Right atrium auricular region (tissue), 2 donors: ENCODE measurements around the gene ENOX2. TPM values are rescaled to one million over a fixed set of nuclear protein-coding genes. Genes with fewer than 3 reads are reported as not detected.
A peak's percentile ranks its signal among the peaks of the same experiment; 100 is the strongest.

Experiments
- DNase-seq: peaks from one replicate; pipeline ENCODE4 v3.0.0-alpha.2; 2019; ENCODE audit warnings: low spot score
- H3K27ac ChIP-seq, 2 donors: fragments of 200-600 bp; sonication (generic); 1 replicate in 1 of 2; 2 replicates in 1 of 2; pipeline ENCODE4 v1.5.1; 2016 to 2019
- H3K27me3 ChIP-seq, 2 donors: fragments of 200-600 bp; sonication (generic); one replicate each; pipeline versions ENCODE4 v1.5.1 to v1.6.0; 2017 to 2019
- H3K36me3 ChIP-seq: fragments of 200-600 bp; sonication (generic); one replicate; pipeline ENCODE4 v1.5.1; 2016
- H3K4me1 ChIP-seq, 2 donors: fragments of 200-600 bp; sonication (generic); one replicate each; pipeline versions ENCODE4 v1.5.1 to v1.6.0; 2017 to 2019
- H3K4me3 ChIP-seq, 2 donors: fragments of 200-600 bp; sonication (generic); 1 replicate in 1 of 2; 2 replicates in 1 of 2; pipeline ENCODE4 v1.5.1; 2017 to 2019; ENCODE audit warnings: mild to moderate bottlenecking in 1 of 2, moderate library complexity in 1 of 2
- H3K9me3 ChIP-seq, 2 donors: fragments of 200-600 bp; sonication (generic); one replicate each; pipeline ENCODE4 v1.5.1; 2019
- total RNA-seq, 2 donors: library from RNA; depleted of rRNA; stranded (reverse); fragments of >200 nt; gene quantifications; one replicate each; pipeline ENCODE4 v1.1.0, GENCODE V29; 2016
- TF ChIP-seq, protein P1 (sequence below), 2 donors: fragments of 200-600 bp; sonication (generic); IDR thresholded peaks; one replicate each; pipeline ENCODE4 v1.5.1; 2019; ENCODE audit warnings: antibody characterized with exemption in 2 of 2

ENOX2 gene
- total RNA-seq, 2 donors from 2014 or later: 16.8 to 22.6 TPM

DNA sequence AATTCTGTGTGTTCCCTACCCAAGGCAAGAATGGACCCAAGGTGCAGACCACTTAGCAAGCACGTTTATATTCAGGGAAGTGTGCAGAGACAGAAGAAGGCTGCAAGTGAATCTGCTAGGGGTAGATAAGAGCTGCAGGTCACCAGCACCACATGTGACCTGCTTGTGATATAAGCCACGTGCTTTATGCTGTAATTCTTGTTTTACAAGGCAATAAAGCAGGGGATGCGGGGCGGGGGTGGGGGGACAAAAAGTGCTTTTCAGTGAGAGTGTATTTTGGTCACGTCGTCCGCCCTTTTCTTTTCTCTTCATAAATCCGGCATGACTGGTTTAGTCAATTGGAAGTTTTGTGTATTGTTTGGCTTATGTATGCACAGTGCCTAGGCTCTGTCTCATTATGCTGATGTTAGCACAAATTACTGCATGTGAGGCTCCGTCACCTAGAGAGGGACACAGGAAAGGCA lies 308.5 kb downstream of the ENOX2 start:
- H3K4me1 ChIP-seq: no peaks in the 10 kb centered on the region
- no peak overlapping the region for H3K4me3 ChIP-seq
- no peaks in the 10 kb centered on the region for H3K9me3 ChIP-seq
- no peak overlapping the region for H3K27ac ChIP-seq
- no peaks in the 10 kb centered on the region for H3K36me3 ChIP-seq
- TF ChIP-seq, protein P1, sequence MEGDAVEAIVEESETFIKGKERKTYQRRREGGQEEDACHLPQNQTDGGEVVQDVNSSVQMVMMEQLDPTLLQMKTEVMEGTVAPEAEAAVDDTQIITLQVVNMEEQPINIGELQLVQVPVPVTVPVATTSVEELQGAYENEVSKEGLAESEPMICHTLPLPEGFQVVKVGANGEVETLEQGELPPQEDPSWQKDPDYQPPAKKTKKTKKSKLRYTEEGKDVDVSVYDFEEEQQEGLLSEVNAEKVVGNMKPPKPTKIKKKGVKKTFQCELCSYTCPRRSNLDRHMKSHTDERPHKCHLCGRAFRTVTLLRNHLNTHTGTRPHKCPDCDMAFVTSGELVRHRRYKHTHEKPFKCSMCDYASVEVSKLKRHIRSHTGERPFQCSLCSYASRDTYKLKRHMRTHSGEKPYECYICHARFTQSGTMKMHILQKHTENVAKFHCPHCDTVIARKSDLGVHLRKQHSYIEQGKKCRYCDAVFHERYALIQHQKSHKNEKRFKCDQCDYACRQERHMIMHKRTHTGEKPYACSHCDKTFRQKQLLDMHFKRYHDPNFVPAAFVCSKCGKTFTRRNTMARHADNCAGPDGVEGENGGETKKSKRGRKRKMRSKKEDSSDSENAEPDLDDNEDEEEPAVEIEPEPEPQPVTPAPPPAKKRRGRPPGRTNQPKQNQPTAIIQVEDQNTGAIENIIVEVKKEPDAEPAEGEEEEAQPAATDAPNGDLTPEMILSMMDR (IDR thresholded peaks at IDR 0.05): no peak
- DNase-seq: no peak
- H3K27me3 ChIP-seq: no peaks in the 10 kb centered on the region

DNA sequence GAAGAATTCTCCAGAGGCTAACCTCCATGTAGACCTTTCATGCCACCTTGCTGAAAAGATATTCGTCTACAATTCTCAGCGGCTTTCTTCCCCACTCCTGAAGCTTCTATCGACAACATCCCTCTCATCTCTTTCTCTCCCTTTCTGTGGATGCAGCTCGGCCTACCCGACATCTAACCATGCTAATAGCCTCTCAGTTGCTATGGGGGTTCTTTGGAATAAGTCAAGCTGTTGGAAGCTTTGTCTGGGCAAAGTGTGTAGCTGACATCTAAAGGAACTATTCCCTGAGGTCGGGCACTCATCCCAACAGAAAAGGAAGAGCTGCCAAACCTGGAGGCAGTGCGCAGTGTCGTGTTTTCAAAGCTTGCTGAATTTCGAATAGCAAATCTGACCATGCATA lies 309.1 kb downstream of the ENOX2 start:
- Histone ChIP-seq H3K27me3 (no peaks in the 10 kb centered on the region), H3K9me3 (no peaks in the 10 kb centered on the region), H3K4me1 (no peaks in the 10 kb centered on the region), H3K4me3 (no peak overlapping the region), H3K36me3 (no peaks in the 10 kb centered on the region), H3K27ac (no peak overlapping the region)
- TF ChIP-seq, protein P1 (IDR thresholded peaks at IDR 0.05): no peak
- DNase-seq: no peak

DNA sequence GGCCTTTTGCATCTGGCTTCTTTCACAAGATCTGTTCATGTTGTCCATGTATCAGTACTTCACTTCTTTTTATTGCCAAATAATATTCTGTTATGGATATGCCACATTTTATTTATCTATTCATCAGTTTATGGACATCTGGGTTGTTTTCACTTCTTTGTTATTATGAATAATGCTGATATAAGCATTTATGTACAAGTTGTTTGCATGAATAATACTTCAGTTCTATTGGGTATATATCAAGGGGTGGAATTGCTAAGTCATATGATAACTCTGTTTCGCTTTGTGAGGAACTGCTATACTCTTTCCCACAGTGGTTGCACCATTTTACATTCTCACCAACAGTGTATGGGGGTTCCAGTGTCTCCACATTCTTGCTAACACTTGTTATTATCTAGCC lies 310.8 kb downstream of the ENOX2 start:
- no peaks in the 10 kb centered on the region for H3K27me3 ChIP-seq
- no peak overlapping the region for H3K27ac ChIP-seq
- no peaks in the 10 kb centered on the region for H3K9me3 ChIP-seq
- no peaks in the 10 kb centered on the region for H3K4me1 ChIP-seq
- no peaks in the 10 kb centered on the region for H3K36me3 ChIP-seq
- TF ChIP-seq, protein P1 (IDR thresholded peaks at IDR 0.05): no peak
- DNase-seq: no peak
- H3K4me3 ChIP-seq: no peak overlapping the region

DNA sequence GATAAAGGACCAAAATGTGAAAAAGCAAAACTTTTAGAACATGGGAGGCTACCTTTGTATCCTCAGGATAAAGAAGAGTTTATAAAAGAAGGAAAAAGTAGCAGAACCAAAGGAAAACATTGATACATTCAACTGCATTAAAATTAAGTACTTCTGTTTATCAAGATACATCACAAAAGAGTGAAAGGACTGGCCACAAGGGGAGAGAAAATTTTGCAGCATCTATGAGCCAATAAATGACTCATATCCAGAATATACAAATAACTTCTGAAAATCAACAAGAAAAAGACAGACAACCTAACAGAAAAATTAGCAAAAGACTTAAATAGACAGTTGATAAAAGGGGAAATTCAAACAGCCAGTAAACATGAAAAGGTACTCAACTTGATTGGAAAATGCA lies 324.1 kb downstream of the ENOX2 start:
- DNase-seq: no peak
- no peaks in the 10 kb centered on the region for H3K36me3 ChIP-seq
- no peaks in the 10 kb centered on the region for H3K4me1 ChIP-seq
- TF ChIP-seq, protein P1 (IDR thresholded peaks at IDR 0.05): no peak
- no peak overlapping the region for H3K4me3 ChIP-seq
- no peak overlapping the region for H3K27ac ChIP-seq
- H3K27me3 ChIP-seq: no peaks in the 10 kb centered on the region
- no peaks in the 10 kb centered on the region for H3K9me3 ChIP-seq

DNA sequence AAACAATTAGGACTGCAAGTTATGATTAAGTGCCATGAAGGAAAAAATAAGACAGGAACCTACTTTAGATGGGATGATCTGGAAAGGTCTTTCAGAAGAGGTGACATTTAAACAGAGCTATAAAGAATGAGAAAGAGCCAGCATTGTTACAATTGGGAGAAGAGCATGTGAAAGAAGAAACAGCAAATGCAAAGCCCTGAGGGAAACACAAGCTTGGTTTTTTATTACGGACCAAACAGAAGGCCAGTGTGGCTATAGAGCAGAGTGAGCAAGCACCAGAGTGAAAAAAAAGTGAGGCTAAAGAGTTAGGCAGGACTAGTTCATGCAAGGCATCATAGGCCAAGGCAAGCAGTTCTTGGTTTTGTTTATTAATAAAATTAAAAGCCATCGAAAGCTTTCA lies 325.6 kb downstream of the ENOX2 start:
- TF ChIP-seq, protein P1 (IDR thresholded peaks at IDR 0.05): no peak
- Histone ChIP-seq H3K4me3 (no peak overlapping the region), H3K27me3 (no peaks in the 10 kb centered on the region), H3K27ac (no peak overlapping the region), H3K36me3 (no peaks in the 10 kb centered on the region), H3K4me1 (no peaks in the 10 kb centered on the region), H3K9me3 (no peaks in the 10 kb centered on the region)
- DNase-seq: no peak

DNA sequence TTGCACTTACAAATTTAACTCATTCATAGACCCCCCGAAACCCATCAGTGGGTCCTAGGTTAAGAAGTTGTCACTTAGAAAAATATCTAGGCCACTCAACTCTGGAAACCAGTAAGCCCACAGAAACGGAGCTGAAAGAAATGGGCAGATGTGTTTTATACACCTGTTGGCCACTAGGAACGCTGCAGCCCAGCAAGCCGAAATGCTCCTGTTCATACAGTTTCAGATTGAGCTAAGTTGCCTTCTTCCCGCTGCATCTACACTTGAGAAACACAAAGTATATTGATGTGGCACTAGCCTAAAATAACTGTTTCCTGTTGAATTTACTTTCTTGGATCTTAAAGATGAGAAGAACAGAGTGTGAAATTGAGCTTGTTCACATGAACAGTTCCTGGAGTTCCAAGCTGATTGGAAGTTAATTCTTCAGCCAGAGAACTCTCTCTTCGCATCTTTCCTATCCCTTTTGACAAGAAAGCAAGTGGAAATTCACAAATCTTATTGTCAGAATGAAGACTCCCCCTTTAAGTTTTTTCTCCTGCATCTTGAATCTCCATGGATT lies 327.1 kb downstream of the ENOX2 start:
- Histone ChIP-seq H3K9me3 (no peaks in the 10 kb centered on the region), H3K27ac (no peak overlapping the region), H3K36me3 (no peaks in the 10 kb centered on the region), H3K4me1 (no peaks in the 10 kb centered on the region), H3K4me3 (no peak overlapping the region), H3K27me3 (no peaks in the 10 kb centered on the region)
- TF ChIP-seq, protein P1 (IDR thresholded peaks at IDR 0.05): peak; percentile 79 to 80
- no peak for DNase-seq
